T-helper 17 cell (primary cell): ENCODE results near the gene SYNPO2. TPM values are rescaled to one million over a fixed set of nuclear protein-coding genes. Genes with fewer than 3 reads are reported as not detected.
A peak's percentile ranks its signal among the peaks of the same experiment; 100 is the strongest.
"Not testable (repeated sequence)": the region's sequence is repeated elsewhere in the genome, so short reads cannot be mapped to it uniquely, and the experiment has no call there.

Source experiments
- ATAC-seq: fragments of 150-1000 bp; cut with Tn5 transposase; 2 replicates; pipeline ENCODE4 v1.10.0; 2021; ENCODE audit warnings: mild to moderate bottlenecking, moderate library complexity
- DNase-seq, 3 donors: peaks; one replicate each; pipeline versions ENCODE4 v3.0.0 to v3.0.0-alpha.2; 2020 to 2021
- H3K9me3 ChIP-seq: one replicate; pipeline ENCODE4 v1.7.0; 2013; ENCODE audit warnings: low read length, mild to moderate bottlenecking; ENCODE audit not compliant: control insufficient read depth, poor library complexity, severe bottlenecking
- H3K27ac Mint-ChIP-seq: one replicate; pipeline ENCODE4 v1.8.0; 2022; ENCODE audit warnings: mild to moderate bottlenecking, moderate library complexity, mixed read lengths
- H3K27me3 Mint-ChIP-seq: one replicate; pipeline ENCODE4 v1.8.0; 2022; ENCODE audit warnings: mixed read lengths
- H3K36me3 Mint-ChIP-seq: one replicate; pipeline ENCODE4 v1.8.0; 2022; ENCODE audit warnings: low read depth, mixed read lengths
- H3K4me1 Mint-ChIP-seq: one replicate; pipeline ENCODE4 v1.8.0; 2022; ENCODE audit warnings: mild to moderate bottlenecking, mixed read lengths
- H3K4me3 Mint-ChIP-seq: one replicate; pipeline ENCODE4 v1.8.0; 2022; ENCODE audit warnings: mild to moderate bottlenecking, moderate library complexity, mixed read lengths
- total RNA-seq, 4 donors: library from RNA in 2 of 4; stranded (reverse) in 2 of 4; gene quantifications; one replicate each; pipeline ENCODE4 v1.2.3 and lab custom pipeline; 2022 to 2026

Gene SYNPO2
- total RNA-seq, 2 donors from 2014 or later: 0.37 to 0.72 TPM

DNA sequence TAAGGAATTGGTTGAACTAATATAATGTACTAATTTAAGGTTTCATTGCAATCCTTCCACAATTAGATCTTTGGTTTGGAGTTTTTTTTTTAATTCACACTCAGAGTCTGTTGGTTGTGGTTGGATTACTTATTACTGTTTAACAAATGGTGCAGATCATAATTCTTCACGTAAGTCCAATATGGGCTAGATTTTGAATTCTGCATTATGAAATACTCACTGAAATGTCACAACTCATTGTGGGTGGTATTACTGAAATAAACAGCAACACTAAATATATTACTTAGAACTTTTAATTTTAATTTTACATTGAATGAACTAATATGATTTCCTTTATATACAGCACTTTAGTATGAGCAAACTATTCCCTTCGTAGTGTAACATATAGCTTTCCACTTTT lies 152.7 kb downstream of the SYNPO2 start:
- Mint-ChIP-seq H3K27ac (no peak overlapping the region), H3K36me3 (peaks cover 3% of the 10 kb centered on the region), H3K4me3 (no peak overlapping the region), H3K4me1 (peaks cover 4% of the 10 kb centered on the region), H3K27me3 (no peaks in the 10 kb centered on the region)
- DNase-seq: no peak
- no peaks in the 10 kb centered on the region for H3K9me3 ChIP-seq
- ATAC-seq: no peak

DNA sequence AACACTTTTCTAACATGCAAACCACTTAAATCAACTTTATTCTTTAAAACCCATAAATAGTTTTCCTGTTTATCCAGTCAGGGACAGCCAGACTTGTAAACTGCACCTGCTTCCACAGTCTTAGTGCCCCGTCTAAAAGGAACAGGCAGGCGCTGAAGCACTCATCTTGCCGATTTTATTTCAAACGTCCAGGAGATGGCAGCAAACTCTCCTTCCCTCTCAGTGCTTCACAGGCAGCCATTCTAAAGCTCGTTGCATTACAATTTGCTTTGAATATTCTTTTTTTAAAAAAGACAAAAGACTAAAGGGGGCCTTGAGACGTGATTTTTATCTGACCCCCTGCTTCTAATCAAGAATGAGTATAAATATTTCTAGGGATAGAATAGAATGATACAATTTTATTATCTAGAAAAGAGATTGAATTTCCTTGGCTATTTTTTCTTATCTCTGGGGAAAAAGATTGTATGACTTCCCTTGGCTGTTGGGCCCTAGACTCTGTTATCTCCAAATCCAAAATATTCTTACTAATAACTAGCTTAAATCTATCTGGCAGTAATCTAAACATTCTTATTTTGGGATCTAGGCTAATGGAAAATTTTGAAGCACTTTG lies 153.4 kb downstream of the SYNPO2 start:
- Mint-ChIP-seq H3K4me3 (no peak overlapping the region), H3K27me3 (no peaks in the 10 kb centered on the region), H3K27ac (peak overlapping the region; percentile 24), H3K4me1 (peaks cover 4% of the 10 kb centered on the region), H3K36me3 (peaks cover under 1% of the 10 kb centered on the region)
- no peaks in the 10 kb centered on the region for H3K9me3 ChIP-seq
- DNase-seq (peak in 2 of 3 donors; percentile 16 to 34), ATAC-seq (peak; percentile 94)

DNA sequence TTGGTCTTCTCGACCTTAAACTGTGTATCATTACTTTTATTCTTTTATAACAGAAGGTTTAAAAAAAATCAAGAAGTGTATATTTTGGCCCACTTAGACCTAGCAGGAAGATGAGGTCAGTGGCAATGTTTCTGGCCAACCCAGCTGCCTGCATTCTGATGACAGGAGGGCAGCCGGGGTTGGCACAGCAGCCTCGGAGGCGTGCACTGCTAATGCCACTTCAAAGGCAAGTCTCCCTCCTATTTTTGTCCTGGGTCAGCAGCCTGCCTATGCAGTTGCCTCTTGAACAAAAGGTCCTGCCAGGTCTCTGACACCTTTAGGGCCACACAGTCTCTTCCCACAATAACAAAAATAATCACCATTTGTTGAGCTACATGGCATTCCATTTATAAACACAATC lies 157.6 kb downstream of the SYNPO2 start:
- Mint-ChIP-seq H3K27me3 (peaks cover 27% of the 10 kb centered on the region), H3K36me3 (peaks cover 2% of the 10 kb centered on the region), H3K4me1 (peaks cover 2% of the 10 kb centered on the region), H3K4me3 (no peak overlapping the region), H3K27ac (no peak overlapping the region)
- H3K9me3 ChIP-seq: no peaks in the 10 kb centered on the region
- DNase-seq (no peak), ATAC-seq (no peak)

DNA sequence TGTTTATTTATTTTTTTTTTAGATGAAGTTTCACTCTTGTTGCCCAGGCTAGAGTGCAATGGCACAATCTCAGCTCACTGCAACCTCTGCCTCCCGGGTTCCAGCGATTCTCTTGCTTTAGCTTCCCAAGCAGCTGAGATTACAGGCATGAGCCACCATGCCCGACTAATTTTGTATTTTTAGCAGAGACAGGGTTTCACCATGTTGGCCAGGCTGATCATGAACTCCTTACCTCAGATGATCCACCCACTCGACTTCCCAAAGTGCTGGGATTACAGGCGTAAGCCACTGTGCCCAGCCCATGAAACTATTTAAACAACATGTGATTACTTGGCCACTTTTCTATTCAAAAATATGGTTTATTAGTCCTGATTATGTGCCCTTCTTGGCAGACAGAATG lies 158.4 kb downstream of the SYNPO2 start:
- DNase-seq, H3K36me3 Mint-ChIP-seq, H3K4me1 Mint-ChIP-seq, H3K27ac Mint-ChIP-seq, H3K4me3 Mint-ChIP-seq, ATAC-seq, H3K9me3 ChIP-seq: not testable (repeated sequence)
- peaks cover 27% of the 10 kb centered on the region for H3K27me3 Mint-ChIP-seq

DNA sequence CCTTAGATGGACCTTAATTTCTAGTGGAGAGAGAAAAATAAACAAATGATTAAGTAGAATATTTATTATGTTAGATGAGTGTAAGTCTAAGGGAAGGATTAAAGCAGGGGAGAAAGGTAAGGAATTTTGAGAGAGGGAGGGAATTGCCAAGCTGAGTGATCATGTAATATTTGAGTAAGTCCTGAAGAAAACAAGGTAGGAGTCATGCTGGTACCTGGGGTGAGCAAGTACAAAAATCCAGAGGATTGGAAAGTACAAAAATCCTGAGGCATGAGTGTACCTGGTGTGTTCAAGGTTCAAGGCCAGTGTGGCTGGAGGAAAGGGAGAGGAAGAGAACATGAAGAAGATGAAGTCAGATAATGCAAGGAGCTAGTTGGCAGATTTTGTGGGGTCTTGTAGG lies 159.8 kb downstream of the SYNPO2 start:
- ATAC-seq (no peak), DNase-seq (no peak)
- H3K36me3 Mint-ChIP-seq: peaks cover 2% of the 10 kb centered on the region
- no peaks in the 10 kb centered on the region for H3K4me1 Mint-ChIP-seq
- no peak overlapping the region for H3K4me3 Mint-ChIP-seq
- H3K9me3 ChIP-seq: no peaks in the 10 kb centered on the region
- peak overlapping the region; percentile 5 for H3K27ac Mint-ChIP-seq
- peaks cover 27% of the 10 kb centered on the region for H3K27me3 Mint-ChIP-seq

DNA sequence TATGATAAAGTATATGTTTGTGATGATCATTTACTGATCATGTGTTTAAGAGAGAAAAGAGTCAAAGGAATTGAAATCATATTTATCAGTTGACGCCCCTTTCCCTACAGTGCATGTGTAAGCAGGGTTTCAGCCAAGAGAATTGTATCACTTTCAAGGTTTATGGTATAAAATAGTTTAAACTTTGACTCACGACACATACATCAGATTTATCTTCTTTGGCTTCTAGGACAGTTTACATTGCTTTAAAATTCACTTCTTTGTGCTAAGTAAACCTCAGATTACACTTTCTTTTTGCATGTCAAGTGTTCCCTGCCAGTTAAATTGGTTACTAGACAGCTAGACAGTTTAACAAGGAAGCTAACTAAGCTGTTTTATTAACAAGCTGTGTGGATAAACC lies 160.7 kb downstream of the SYNPO2 start:
- H3K27me3 Mint-ChIP-seq: peaks cover 31% of the 10 kb centered on the region
- DNase-seq (no peak), ATAC-seq (no peak)
- no peak overlapping the region for H3K27ac Mint-ChIP-seq
- no peaks in the 10 kb centered on the region for H3K4me1 Mint-ChIP-seq
- no peak overlapping the region for H3K4me3 Mint-ChIP-seq
- H3K9me3 ChIP-seq: no peaks in the 10 kb centered on the region
- H3K36me3 Mint-ChIP-seq: peaks cover 2% of the 10 kb centered on the region

DNA sequence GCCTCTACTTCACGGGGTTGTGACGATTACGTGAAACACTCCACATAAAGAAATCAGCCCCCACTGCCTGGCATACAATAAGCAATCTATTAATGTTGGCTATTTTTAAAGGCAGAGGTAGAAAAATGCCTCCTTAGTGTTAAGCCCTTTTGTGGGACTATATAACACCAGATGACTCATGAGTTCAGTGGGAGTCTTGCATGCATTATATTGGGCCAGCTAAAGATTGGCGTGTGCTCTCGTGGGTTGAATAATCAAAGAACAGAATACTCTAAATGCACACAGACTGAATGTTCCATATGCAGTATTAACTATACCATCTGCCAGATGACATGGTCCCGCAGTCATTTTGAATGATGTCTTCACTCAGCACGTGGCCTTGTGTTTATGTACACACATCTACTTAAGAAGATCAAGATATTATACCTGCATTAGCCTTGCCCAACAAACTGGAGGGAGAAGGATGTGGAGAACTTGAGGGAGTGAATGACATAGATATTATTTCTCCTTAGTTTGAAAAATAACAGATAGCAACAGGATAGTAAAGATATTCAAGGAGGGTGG lies 162.0 kb downstream of the SYNPO2 start:
- no peak overlapping the region for H3K27ac Mint-ChIP-seq
- H3K4me3 Mint-ChIP-seq: no peak overlapping the region
- no peak for ATAC-seq
- no peaks in the 10 kb centered on the region for H3K9me3 ChIP-seq
- H3K4me1 Mint-ChIP-seq: no peaks in the 10 kb centered on the region
- no peak for DNase-seq
- H3K27me3 Mint-ChIP-seq: peaks cover 35% of the 10 kb centered on the region
- H3K36me3 Mint-ChIP-seq: peaks cover 2% of the 10 kb centered on the region

DNA sequence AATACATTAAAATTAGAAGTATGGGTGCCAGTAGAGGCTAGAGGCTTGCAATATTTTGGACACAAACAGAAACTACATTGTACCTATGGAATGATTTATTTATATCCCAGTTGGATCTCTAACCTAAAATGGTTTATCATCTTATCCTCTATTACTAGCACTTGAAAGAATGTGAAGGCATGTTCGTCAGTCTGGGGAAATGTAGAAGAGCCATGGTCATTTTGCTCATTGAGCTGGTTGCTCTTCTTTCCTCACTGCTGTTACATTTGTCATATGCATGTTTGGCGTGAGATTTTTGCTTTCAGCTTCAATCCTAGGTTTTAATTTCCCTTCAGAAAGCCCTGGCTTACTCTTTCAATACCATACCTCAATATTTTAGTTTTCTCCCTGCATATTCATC lies 164.6 kb downstream of the SYNPO2 start:
- Mint-ChIP-seq H3K4me3 (no peak overlapping the region), H3K36me3 (peaks cover 2% of the 10 kb centered on the region), H3K27me3 (peaks cover 30% of the 10 kb centered on the region), H3K27ac (no peak overlapping the region), H3K4me1 (no peaks in the 10 kb centered on the region)
- no peak for ATAC-seq
- DNase-seq: no peak
- no peaks in the 10 kb centered on the region for H3K9me3 ChIP-seq

DNA sequence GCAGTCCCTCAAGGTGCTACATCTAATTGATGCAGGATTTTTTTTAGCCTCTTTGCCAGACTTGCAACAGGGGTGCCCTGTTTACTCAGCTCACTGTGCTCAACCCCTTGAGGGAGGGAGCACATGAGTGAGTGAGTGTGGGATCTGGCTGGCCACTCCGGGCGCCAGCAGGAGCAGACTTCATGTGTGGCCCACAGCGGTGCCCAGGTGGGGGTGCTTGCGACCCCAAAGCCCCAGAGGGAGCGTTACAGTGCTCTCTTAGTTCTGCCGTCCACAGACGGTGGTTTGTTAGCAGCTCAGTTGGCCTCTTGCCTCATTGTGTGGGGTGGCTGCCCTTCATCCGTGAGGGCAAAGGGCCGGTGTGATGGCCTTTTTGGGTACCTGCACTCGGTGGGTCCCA lies 165.3 kb downstream of the SYNPO2 start:
- Mint-ChIP-seq H3K4me1 (no peaks in the 10 kb centered on the region), H3K27ac (no peak overlapping the region), H3K4me3 (no peak overlapping the region), H3K36me3 (no peaks in the 10 kb centered on the region), H3K27me3 (peaks cover 22% of the 10 kb centered on the region)
- DNase-seq (no peak), ATAC-seq (no peak)
- H3K9me3 ChIP-seq: no peaks in the 10 kb centered on the region

DNA sequence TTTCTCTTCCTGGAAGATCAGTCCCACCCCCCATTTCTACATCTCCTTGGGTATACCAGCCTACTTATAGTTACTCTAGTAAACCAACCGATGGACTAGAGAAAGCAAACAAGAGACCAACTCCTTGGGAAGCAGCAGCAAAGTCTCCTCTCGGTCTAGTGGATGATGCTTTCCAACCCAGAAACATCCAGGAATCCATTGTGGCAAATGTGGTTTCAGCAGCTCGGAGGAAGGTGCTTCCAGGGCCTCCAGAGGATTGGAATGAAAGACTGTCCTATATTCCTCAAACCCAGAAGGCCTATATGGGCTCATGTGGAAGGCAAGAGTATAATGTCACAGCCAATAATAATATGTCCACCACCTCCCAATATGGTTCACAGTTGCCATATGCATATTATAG lies 168.8 kb downstream of the SYNPO2 start:
- DNase-seq (no peak), ATAC-seq (no peak)
- Mint-ChIP-seq H3K36me3 (no peaks in the 10 kb centered on the region), H3K27ac (no peak overlapping the region), H3K4me1 (no peaks in the 10 kb centered on the region), H3K4me3 (no peak overlapping the region), H3K27me3 (peaks cover 13% of the 10 kb centered on the region)
- H3K9me3 ChIP-seq: no peaks in the 10 kb centered on the region

DNA sequence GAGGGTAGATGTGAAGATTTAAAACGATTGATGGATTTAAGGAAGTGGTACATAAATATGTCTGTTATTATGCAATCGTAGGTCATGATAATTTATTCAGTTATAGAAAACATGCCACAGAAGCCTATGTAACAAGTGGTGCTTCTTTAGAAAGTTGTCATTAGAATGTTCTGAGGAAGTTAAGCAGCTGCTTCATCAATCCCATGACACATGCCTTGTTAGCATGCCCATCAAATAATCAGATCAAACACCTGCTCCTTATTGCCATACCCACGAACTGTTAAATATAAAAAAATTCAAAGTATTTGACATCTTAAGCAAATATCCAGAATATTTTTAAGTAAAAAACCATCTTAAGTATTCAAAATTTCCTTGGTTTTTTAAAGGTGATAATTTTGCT lies 170.6 kb downstream of the SYNPO2 start:
- no peaks in the 10 kb centered on the region for H3K4me1 Mint-ChIP-seq
- DNase-seq: no peak
- peaks cover 10% of the 10 kb centered on the region for H3K27me3 Mint-ChIP-seq
- no peak overlapping the region for H3K4me3 Mint-ChIP-seq
- H3K27ac Mint-ChIP-seq: no peak overlapping the region
- ATAC-seq: no peak
- H3K36me3 Mint-ChIP-seq: no peaks in the 10 kb centered on the region
- no peaks in the 10 kb centered on the region for H3K9me3 ChIP-seq

DNA sequence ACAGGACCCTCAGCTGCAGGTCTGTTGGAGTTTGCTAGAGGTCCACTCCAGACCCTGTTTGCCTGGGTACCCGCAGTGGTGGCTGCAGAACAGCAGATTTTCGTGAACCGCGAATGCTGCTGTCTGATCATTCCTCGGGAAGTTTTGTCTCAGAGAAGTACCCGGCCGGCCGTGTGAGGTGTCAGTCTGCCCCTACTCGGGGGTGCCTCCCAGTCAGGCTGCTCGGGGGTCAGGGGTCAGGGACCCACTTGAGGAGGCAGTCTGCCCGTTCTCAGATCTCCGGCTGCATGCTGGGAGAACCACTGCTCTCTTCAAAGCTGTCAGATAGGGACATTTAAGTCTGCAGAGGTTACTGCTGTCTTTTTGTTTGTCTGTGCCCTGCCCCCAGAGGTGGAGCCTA lies 178.5 kb downstream of the SYNPO2 start:
- not testable (repeated sequence) for DNase-seq, ATAC-seq, H3K27ac Mint-ChIP-seq, H3K4me1 Mint-ChIP-seq, H3K36me3 Mint-ChIP-seq, H3K4me3 Mint-ChIP-seq, H3K9me3 ChIP-seq
- H3K27me3 Mint-ChIP-seq: peaks cover 18% of the 10 kb centered on the region

DNA sequence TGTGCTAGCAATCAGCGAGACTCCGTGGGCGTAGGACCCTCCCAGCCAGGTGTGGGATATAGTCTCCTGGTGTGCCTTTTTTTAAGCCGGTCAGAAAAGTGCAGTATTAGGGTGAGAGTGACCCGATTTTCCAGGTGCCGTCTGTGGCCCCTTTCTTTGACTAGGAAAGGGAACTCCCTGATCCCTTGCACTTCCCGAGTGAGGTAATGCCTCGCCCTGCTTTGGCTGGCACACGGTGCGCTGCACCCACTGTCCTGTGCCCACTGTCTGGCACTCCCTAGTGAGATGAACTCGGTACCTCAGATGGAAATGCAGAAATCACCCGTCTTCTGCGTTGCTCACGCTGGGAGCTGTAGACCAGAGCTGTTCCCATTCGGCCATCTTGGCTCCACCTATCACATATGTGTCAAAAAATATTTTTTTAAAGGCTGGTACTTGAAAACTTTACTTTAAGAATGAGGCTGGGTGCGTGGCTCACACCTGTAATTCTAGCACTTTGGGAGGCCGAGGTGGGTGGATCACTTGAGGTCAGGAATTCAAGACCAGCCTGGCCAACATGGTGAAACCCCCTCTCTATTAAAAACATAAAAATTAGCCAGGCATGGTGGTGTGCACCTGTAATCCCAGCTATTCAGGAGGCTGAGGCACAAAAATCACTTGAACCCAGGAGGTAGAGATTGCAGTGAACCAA lies 179.2 kb downstream of the SYNPO2 start:
- not testable (repeated sequence) for DNase-seq, H3K4me1 Mint-ChIP-seq, ATAC-seq, H3K9me3 ChIP-seq, H3K4me3 Mint-ChIP-seq, H3K36me3 Mint-ChIP-seq, H3K27ac Mint-ChIP-seq
- peaks cover 18% of the 10 kb centered on the region for H3K27me3 Mint-ChIP-seq

DNA sequence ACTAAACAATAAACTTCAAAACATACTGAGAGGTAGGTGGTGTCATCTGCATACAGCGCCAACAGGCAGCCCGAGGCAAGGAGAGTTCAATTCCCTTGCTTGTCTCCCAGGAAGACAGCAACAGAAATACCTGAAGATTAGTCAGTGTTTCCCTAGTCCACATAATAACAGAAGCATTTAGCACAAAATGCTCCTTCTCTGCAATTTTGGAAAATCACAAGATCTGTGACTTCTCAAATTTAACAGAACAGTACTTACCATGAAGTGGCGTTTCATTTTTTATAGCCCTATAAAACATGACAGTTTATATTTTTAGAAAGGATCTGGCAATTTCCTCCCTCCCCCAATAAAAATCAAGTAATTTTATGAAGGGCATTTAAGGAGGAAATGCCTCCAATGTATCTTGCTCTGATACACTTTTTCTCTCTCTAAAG lies 179.9 kb downstream of the SYNPO2 start:
- ATAC-seq: no peak
- Mint-ChIP-seq H3K4me3 (no peak overlapping the region), H3K4me1 (peaks cover 3% of the 10 kb centered on the region), H3K27me3 (peaks cover 18% of the 10 kb centered on the region), H3K27ac (no peak overlapping the region), H3K36me3 (no peaks in the 10 kb centered on the region)
- no peak for DNase-seq
- no peaks in the 10 kb centered on the region for H3K9me3 ChIP-seq
